Esophagus squamous epithelium (tissue), 5 donors: Measurements from ENCODE around the gene STOML1. TPM values are rescaled to one million over a fixed set of nuclear protein-coding genes. Genes with fewer than 3 reads are reported as not detected.

Experiments used
- DNase-seq: peaks from one replicate; lab custom pipeline; 2025; lab: John Stamatoyannopoulos, UW
- H3K27ac ChIP-seq, 4 donors: fragments of 200-600 bp; sonication (generic); one replicate each; pipeline ENCODE4 v1.5.1; 2016 to 2019; ENCODE audit warnings: mild to moderate bottlenecking in 1 of 4
- H3K27me3 ChIP-seq, 4 donors: fragments of 200-600 bp; sonication (generic); 1 replicate in 3 of 4; 2 replicates in 1 of 4; pipeline versions ENCODE4 v1.5.1 to v1.6.0; 2017 to 2021; ENCODE audit warnings: antibody characterized with exemption in 1 of 4
- H3K36me3 ChIP-seq, 3 donors: fragments of 200-600 bp; sonication (generic); one replicate each; pipeline ENCODE4 v1.5.1; 2016 to 2019
- H3K4me1 ChIP-seq, 3 donors: fragments of 200-600 bp; sonication (generic); one replicate each; pipeline ENCODE4 v1.5.1; 2017 to 2019
- H3K4me3 ChIP-seq, 4 donors: fragments of 200-600 bp; sonication (generic); 1 replicate in 3 of 4; 2 replicates in 1 of 4; pipeline ENCODE4 v1.5.1; 2016 to 2019; ENCODE audit warnings: mild to moderate bottlenecking in 2 of 4, moderate library complexity in 1 of 4
- H3K9me3 ChIP-seq, 3 donors: fragments of 200-600 bp; sonication (generic); one replicate each; pipeline ENCODE4 v1.5.1; 2016 to 2019
- POLR2A ChIP-seq, 4 donors: fragments of 450-650 bp; IDR thresholded peaks; one replicate each; pipeline ENCODE4 v1.6.1; 2017; ENCODE audit warnings: antibody characterized with exemption in 4 of 4, mild to moderate bottlenecking in 4 of 4, moderate library complexity in 3 of 4
- WGBS, 2 donors: methylation state at CpG; one replicate each; pipeline ENCODE4 v1.1.5; 2018; 5-methylcytosine and 5-hydroxymethylcytosine counted together
- intact Hi-C: fragments of 100-400 bp; cut with DNase I; formaldehyde crosslinking; loops from one replicate; pipeline ENCODE4 v1.15.0; 2022
- total RNA-seq, 4 donors: library from RNA; depleted of rRNA; stranded (reverse); fragments of >200 nt; gene quantifications; one replicate each; pipeline ENCODE4 v1.1.0, GENCODE V29; 2016
- TF ChIP-seq, protein P1 (sequence below), 6 experiments: fragments of 450-650 bp in 4 of 6; fragments of 200-600 bp in 2 of 6; sonication (generic) in 2 of 6; IDR thresholded peaks; one replicate each; pipeline ENCODE4 v1.5.1; 2016 to 2019; ENCODE audit warnings: antibody characterized with exemption in 6 of 6, mild to moderate bottlenecking in 4 of 6, moderate library complexity in 4 of 6
- donor health status: DM: yes; HTN: yes; CAD: no.

STOML1 gene
- total RNA-seq, 4 donors from 2014 or later, result 8.3 to 14.8 (median 11.1) TPM

- Histone ChIP-seq H3K27ac (no peak overlapping the region), H3K4me3 (no peak overlapping the region), H3K36me3 (peaks cover 0 to 2% (median 0%) of the 10 kb centered on the region in 3 donors), H3K9me3 (no peaks in the 10 kb centered on the region), H3K27me3 (no peaks in the 10 kb centered on the region), H3K4me1 (peaks cover 10 to 52% (median 24%) of the 10 kb centered on the region in 3 donors)
- WGBS, 2 donors, result 86 to 91% methylated on average over 12 to 14 of the region's 27 CpGs
- intact Hi-C loops, result no loop called here
- no peak for DNase-seq
- TF ChIP-seq POLR2A (IDR thresholded peaks at IDR 0.05), result no peak
- TF ChIP-seq, protein P1, sequence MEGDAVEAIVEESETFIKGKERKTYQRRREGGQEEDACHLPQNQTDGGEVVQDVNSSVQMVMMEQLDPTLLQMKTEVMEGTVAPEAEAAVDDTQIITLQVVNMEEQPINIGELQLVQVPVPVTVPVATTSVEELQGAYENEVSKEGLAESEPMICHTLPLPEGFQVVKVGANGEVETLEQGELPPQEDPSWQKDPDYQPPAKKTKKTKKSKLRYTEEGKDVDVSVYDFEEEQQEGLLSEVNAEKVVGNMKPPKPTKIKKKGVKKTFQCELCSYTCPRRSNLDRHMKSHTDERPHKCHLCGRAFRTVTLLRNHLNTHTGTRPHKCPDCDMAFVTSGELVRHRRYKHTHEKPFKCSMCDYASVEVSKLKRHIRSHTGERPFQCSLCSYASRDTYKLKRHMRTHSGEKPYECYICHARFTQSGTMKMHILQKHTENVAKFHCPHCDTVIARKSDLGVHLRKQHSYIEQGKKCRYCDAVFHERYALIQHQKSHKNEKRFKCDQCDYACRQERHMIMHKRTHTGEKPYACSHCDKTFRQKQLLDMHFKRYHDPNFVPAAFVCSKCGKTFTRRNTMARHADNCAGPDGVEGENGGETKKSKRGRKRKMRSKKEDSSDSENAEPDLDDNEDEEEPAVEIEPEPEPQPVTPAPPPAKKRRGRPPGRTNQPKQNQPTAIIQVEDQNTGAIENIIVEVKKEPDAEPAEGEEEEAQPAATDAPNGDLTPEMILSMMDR (IDR thresholded peaks at IDR 0.05), result no peak
Observed at GRCh38 chr15:73954188-73955145, 37.6 kb downstream of the STOML1 start.

- DNase-seq, result no peak
- Histone ChIP-seq H3K9me3 (no peaks in the 10 kb centered on the region), H3K4me1 (peaks cover 10 to 52% (median 24%) of the 10 kb centered on the region in 3 donors), H3K27ac (peak overlapping the region; percentile 75 to 98 (median 89)), H3K36me3 (peaks cover 0 to 10% (median 0%) of the 10 kb centered on the region in 3 donors), H3K4me3 (no peak overlapping the region), H3K27me3 (no peaks in the 10 kb centered on the region)
- 70 to 71% methylated on average over 2 to 4 of the region's 10 CpGs for WGBS, 2 donors
- TF ChIP-seq, protein P1 (IDR thresholded peaks at IDR 0.05), result no peak
- intact Hi-C loops, result no loop called here
Observed at GRCh38 chr15:73952913-73953750, 39.0 kb downstream of the STOML1 start.

DNA sequence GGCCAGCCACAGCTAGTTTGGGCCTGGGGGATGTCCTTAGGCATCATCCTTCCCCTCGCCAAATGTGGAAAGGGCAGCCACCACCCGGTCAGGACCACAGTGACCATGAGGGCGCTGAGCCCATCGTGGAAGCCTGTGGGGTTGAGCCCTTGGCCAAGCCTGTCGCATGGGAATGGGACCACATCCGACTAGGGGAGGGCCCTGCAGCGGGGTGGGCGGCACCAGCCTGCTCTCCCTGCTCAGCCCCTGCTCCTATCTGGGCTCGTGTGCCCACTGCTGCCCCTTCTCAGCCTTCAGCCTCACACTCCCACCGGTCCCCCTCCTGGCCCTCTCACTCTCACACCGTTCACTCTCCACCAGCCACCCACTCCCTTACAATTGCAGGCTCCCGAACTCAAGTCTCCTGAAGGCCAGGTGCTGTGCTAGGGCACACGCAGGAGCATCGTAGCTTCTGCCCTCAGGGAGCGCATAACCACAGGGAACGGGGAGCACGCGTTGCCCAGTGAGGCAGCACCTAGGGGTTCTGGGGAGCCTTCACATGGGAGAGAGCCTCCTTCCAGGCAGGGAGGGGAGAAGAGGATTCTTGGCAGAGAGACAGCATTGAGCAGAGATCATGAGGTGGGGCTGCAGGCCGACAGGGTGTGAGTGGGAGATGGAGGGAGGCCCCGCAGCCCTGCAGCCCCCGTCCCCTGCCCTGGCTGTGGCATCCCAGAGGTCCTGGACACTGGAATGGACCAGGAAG is 39.8 kb downstream of the STOML1 start:
- Histone ChIP-seq H3K27me3 (no peaks in the 10 kb centered on the region), H3K4me1 (peaks cover 10 to 51% (median 24%) of the 10 kb centered on the region in 3 donors), H3K27ac (peak overlapping the region; percentile 75 to 98 (median 89)), H3K9me3 (no peaks in the 10 kb centered on the region), H3K36me3 (peaks cover 0 to 18% (median 0%) of the 10 kb centered on the region in 3 donors), H3K4me3 (no peak overlapping the region)
- 83 to 88% methylated on average over 6 to 10 of the region's 21 CpGs for WGBS, 2 donors
- intact Hi-C loops, result no loop called here
- DNase-seq, result no peak
- no peak for TF ChIP-seq POLR2A (IDR thresholded peaks at IDR 0.05)
- TF ChIP-seq, protein P1 (IDR thresholded peaks at IDR 0.05), result no peak

DNA sequence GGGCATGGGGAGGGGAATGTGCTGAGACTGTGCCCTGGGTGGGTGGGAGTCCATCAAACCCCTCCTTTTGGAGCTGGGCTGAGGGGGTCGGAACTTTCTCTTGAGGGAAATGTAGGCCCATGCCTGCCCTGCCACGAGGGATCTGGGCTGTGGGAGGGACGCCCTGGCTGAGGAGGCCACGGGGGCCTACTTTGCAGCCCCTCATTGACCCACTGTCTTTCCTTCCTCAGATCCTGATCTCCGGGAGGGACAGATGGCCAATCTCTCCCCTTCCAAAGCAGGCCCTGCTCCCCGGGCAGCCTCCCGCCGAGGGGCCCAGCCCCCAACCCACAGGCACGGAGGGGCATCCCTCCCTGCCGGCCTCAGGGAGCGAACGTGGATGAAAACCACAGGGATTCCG is 40.5 kb downstream of the STOML1 start:
- peaks cover 0 to 25% (median 0%) of the 10 kb centered on the region in 3 donors for H3K36me3 ChIP-seq
- no peaks in the 10 kb centered on the region for H3K27me3 ChIP-seq
- DNase-seq, result no peak
- peaks cover 10 to 43% (median 22%) of the 10 kb centered on the region in 3 donors for H3K4me1 ChIP-seq
- no peaks in the 10 kb centered on the region for H3K9me3 ChIP-seq
- peak overlapping the region; percentile 75 to 98 (median 89) for H3K27ac ChIP-seq
- 82 to 85% methylated on average over 7 to 10 of the region's 13 CpGs for WGBS, 2 donors
- intact Hi-C loops, result no loop called here
- no peak for TF ChIP-seq POLR2A (IDR thresholded peaks at IDR 0.05)
- TF ChIP-seq, protein P1 (IDR thresholded peaks at IDR 0.05), result no peak
- no peak overlapping the region for H3K4me3 ChIP-seq
